ENCODE results near the gene TFEB.

- TF ChIP-seq POLR2A (IDR thresholded peaks at IDR 0.05; ENCODE audit: low read length) (no peak), GATA1 (IDR thresholded peaks at IDR 0.05; ENCODE audit: low read depth, low read length) (no peak)
Observed at GRCh38 chr6:41696788-41697187, 38.6 kb downstream of the TFEB start.

All from erythroblast (primary cell).